Activated naive CD8-positive, alpha-beta T cell treated with anti-CD3 and anti-CD28 coated beads, Interleukin-2, amount 10 ng/mL, durations not matched to agents 7 days and 5 days (primary cell): ENCODE results near the gene PCGF1. TPM values are rescaled to one million over a fixed set of nuclear protein-coding genes. Genes with fewer than 3 reads are reported as not detected.
"Not testable (repeated sequence)": the region's sequence is repeated elsewhere in the genome, so short reads cannot be mapped to it uniquely, and the experiment has no call there.

Experiments
- ATAC-seq: fragments of 150-1000 bp; cut with Tn5 transposase; one replicate; pipeline ENCODE4 v1.10.0; 2021; ENCODE audit warnings: low read depth, moderate library complexity
- POLR2A ChIA-PET: fragments of 350-600 bp; sonication (Branson Sonifier 250); formaldehyde crosslinking; loops from one replicate; lab custom pipeline; 2021; ENCODE audit warnings: antibody characterized with exemption; lab: Charles Lee
- DNase-seq: peaks from one replicate; pipeline ENCODE4 v3.0.0; 2021
- H3K27ac Mint-ChIP-seq: one replicate; pipeline ENCODE4 v1.8.0; 2022; ENCODE audit warnings: mild to moderate bottlenecking, mixed read lengths
- H3K27me3 Mint-ChIP-seq: one replicate; pipeline ENCODE4 v1.8.0; 2022; ENCODE audit warnings: mild to moderate bottlenecking, moderate library complexity, mixed read lengths
- H3K36me3 Mint-ChIP-seq: one replicate; pipeline ENCODE4 v1.8.0; 2021; ENCODE audit warnings: mild to moderate bottlenecking, mixed read lengths
- H3K4me1 Mint-ChIP-seq: one replicate; pipeline ENCODE4 v1.8.0; 2021; ENCODE audit warnings: mixed read lengths
- H3K4me3 Mint-ChIP-seq: one replicate; pipeline ENCODE4 v1.8.0; 2022; ENCODE audit warnings: mild to moderate bottlenecking, moderate library complexity, mixed read lengths
- H3K9me3 Mint-ChIP-seq: one replicate; pipeline ENCODE4 v1.8.0; 2021; ENCODE audit warnings: mixed read lengths
- total RNA-seq, 2 experiments: library from RNA; stranded (reverse); gene quantifications; one replicate each; pipeline ENCODE4 v1.2.3, GENCODE V29; 2021

The PCGF1 gene
- total RNA-seq, 2 experiments from 2014 or later = 35.9 to 40.1 TPM

DNA sequence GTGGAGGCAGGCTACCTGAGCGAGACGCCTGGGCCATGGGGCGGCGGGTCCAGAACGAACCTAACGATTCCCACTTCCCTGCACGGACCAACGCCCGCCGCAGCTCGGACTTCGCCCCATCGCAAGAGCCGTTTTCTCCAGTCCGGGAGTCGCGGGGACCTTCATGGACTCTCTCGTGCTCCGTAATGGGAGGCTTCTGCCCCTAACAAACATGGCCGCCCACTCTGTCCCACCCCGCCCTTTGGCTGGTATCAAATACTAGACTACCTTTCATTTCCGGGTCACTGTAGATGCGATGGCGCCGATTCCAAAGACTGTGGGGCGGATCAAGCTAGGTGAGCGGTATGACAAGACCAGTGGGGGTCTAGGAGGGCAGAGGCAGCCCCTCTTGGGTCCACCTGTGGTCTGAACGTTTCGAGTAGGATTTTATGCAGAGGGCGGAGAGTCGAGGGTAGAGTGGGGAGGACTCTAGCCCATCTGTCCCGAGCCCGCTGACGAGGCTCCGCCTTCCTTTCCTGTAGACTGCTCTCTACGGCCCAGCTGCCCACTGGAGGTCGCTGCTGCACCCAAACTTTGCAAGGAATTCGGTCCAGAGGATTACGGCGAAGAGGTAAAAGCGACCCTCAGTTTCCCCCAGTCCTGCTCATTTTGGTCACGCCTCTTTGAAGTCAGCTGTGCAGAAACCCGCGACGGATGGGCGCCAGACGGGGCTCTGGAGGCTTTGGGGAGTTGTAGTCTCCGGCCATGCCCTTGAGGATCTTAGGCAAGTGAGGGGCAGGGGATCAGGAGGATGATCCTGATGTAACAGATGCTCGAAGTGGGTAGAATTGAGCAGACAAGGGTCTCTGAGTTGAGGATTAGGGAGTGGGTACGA lies 24.5 kb downstream of the PCGF1 start, which contains the start of the genes CCDC142 and TTC31:
CCDC142 (minus strand) TSS at position 198 of the 874 bp plus-strand sequence; CDS start at position 37, 161 bp downstream.
TTC31 (plus strand) TSS at position 281 of the 874 bp plus-strand sequence; CDS start at position 296, 15 bp downstream.
- Mint-ChIP-seq H3K27me3 (no peaks in the 10 kb centered on the region), H3K9me3 (no peaks in the 10 kb centered on the region), H3K4me3 (peak within 1 kb of the TSS; percentile 99), H3K27ac (peak within 1 kb of the TSS; percentile 99), H3K36me3 (peaks cover 12% of the 10 kb centered on the region), H3K4me1 (peaks cover 30% of the 10 kb centered on the region)
- peak; percentile 93 for ATAC-seq
- POLR2A ChIA-PET = interaction anchor here (0.9 to 4.2 kb wide), 16 partner anchors 9 to 104 kb away, joined by 3 to 61 read pairs (median 12); partner anchors contain the start of genes AUP1, C2orf81, HTRA2 and INO80B
- DNase-seq = peak; percentile 91

DNA sequence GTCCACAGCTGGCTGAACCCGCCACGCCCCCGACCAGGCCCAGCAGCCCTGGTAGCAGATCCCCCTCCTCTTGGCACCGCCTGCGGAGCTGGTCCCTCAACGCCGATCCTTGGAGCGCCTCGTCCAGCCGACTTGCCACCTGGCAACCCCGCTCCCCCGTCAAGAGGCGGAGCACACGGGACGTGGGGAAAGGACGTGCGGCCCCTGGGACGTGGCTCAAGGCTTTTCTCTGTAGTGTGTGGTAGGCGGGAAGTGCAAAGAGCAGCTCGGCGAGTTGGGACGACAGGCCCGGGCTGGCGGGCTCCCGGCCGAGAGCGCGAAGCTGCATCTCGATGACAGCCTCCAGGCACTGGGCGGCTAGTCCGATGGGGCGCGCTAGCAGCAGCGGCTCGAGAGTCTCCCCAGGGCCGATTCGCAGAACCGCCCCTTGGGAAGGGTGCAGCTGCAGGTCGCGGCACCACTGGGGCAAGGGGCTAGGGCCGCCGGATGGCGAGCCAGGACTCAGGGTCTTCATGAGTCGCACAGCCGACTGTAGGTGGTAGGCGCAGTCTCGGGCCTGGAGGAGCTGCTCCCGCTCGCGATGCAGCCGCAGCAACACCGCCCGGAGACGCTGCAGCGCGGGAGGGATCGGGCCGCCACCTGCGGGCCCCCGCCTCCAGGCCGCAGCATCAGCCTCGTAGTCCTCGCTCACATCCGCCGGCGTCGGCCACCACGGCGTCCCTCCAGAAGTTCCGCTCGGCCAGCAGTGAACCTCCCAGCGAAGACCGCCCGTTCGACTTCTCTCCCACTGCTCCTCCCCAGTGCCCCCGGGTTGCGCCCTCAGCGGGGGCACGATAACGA lies 25.3 kb downstream of the PCGF1 start:
- DNase-seq (peak; percentile 79), ATAC-seq (peak; percentile 46)
- Mint-ChIP-seq H3K27me3 (no peaks in the 10 kb centered on the region), H3K4me3 (peak overlapping the region; percentile 99), H3K9me3 (no peaks in the 10 kb centered on the region), H3K27ac (peak overlapping the region; percentile 99), H3K4me1 (peaks cover 34% of the 10 kb centered on the region), H3K36me3 (peaks cover 17% of the 10 kb centered on the region)
- POLR2A ChIA-PET = interaction anchor here (0.9 to 4.2 kb wide), 19 partner anchors 10 to 105 kb away, joined by 3 to 61 read pairs (median 10); partner anchors contain the start of genes AUP1, C2orf81, DOK1 and HTRA2

DNA sequence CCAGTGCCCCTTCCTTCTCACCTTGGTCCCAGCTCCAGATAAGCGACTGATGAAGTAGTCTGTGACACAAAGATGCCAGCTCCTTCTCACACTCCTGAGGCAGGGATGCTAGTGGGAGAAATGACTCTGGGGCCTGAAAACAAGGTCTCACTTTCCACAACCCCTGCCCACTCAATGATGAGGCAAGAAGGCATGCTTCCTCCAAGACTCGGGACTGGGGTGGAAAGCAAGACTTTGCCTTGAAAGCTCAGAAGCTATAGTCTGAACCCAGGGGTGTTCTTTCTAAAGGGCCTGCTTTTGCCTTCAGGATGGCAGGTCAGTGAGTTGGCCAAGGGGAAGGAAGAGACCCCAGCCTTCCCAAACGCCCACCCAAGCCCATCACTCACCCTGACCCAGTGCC lies 26.1 kb downstream of the PCGF1 start:
- H3K4me3 Mint-ChIP-seq = peak overlapping the region; percentile 99
- H3K36me3 Mint-ChIP-seq = peaks cover 17% of the 10 kb centered on the region
- H3K27ac Mint-ChIP-seq = no peak overlapping the region
- no peak for DNase-seq
- no peak for ATAC-seq
- H3K4me1 Mint-ChIP-seq = peaks cover 32% of the 10 kb centered on the region
- no peaks in the 10 kb centered on the region for H3K9me3 Mint-ChIP-seq
- no peaks in the 10 kb centered on the region for H3K27me3 Mint-ChIP-seq
- POLR2A ChIA-PET = interaction anchor here (1.2 to 4.2 kb wide), 15 partner anchors 9 to 105 kb away, joined by 3 to 61 read pairs (median 13); partner anchors contain the start of genes AUP1, C2orf81, DOK1 and HTRA2

DNA sequence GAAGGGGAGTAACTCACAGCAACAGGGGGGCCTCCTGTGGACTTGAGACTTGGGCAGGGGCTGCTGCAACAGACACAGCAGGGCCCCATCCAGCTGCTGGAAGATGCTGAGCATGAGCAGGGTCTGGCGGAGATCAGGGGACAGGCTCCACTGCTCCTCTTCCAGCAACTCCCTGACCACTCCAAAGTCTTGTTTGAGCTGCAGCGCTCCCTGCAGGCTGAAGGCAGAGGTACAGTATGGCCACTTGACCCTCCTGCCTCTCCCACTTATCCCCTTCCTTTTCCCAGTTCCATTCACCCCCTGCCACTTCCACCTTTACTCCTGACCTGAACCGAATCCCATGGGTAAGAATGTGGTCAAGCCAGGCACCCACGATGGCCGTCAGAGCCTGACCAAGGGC lies 32.6 kb downstream of the PCGF1 start:
- ATAC-seq (no peak), DNase-seq (no peak)
- Mint-ChIP-seq H3K4me1 (peaks cover 23% of the 10 kb centered on the region), H3K9me3 (no peaks in the 10 kb centered on the region), H3K36me3 (peaks cover 17% of the 10 kb centered on the region), H3K27ac (no peak overlapping the region), H3K27me3 (no peaks in the 10 kb centered on the region), H3K4me3 (no peak overlapping the region)
- POLR2A ChIA-PET = interaction anchor here (1.2 to 1.3 kb wide), 2 partner anchors 17 to 38 kb away, joined by 3 to 6 read pairs; partner anchors contain the start of gene WBP1

DNA sequence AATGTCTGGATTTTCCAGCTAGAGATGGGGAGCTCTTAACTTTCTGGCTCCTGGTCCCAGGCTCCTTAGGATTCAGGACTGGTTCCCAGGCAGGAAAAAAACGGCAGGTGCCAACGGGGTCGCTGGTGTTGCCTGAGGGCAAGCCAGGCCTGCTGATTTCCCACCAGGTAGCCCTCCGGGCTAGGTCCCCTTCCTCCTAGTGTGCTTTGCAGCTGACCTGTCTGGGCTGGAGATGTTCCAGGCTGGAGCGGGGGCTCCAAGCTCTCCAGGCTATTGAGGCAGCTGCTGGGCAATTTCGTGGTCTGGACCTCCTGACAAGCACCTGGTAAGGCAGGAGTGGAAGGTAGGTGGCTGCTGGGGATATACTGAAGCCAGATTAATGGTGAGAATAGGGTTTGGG lies 33.0 kb downstream of the PCGF1 start:
- Mint-ChIP-seq H3K4me1 (peaks cover 21% of the 10 kb centered on the region), H3K27me3 (no peaks in the 10 kb centered on the region), H3K9me3 (no peaks in the 10 kb centered on the region), H3K27ac (no peak overlapping the region), H3K4me3 (no peak overlapping the region), H3K36me3 (peaks cover 14% of the 10 kb centered on the region)
- no peak for DNase-seq
- no peak for ATAC-seq
- POLR2A ChIA-PET = interaction anchor here (1.2 to 1.3 kb wide), 2 partner anchors 16 to 38 kb away, joined by 3 to 6 read pairs; partner anchors contain the start of gene WBP1

DNA sequence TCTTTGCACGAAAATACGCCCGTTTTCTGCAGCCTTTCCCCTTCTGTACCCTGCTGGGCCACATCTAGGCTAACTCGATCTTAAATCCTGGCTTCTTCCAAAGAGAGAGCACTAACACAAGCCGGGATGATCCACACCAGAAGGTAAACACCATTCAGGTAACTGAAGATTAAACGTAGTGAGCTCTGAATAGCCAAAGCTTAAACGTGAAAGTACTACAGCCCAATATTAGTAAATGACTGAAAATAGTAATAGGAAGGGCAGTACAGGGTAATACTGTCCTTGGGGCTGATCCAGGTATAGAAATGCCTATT lies 34.6 kb downstream of the PCGF1 start:
- Mint-ChIP-seq H3K9me3 (no peaks in the 10 kb centered on the region), H3K4me3 (peak overlapping the region; percentile 93), H3K36me3 (peaks cover 14% of the 10 kb centered on the region), H3K4me1 (peaks cover 18% of the 10 kb centered on the region), H3K27ac (peak overlapping the region; percentile 91), H3K27me3 (no peaks in the 10 kb centered on the region)
- POLR2A ChIA-PET = interaction anchor here (0.6 to 3.3 kb wide), 12 partner anchors 9 to 274 kb away, joined by 3 to 61 read pairs (median 4); partner anchors contain the start of genes AUP1, C2orf81, CCDC142 and DOK1
- no peak for DNase-seq
- ATAC-seq = no peak

DNA sequence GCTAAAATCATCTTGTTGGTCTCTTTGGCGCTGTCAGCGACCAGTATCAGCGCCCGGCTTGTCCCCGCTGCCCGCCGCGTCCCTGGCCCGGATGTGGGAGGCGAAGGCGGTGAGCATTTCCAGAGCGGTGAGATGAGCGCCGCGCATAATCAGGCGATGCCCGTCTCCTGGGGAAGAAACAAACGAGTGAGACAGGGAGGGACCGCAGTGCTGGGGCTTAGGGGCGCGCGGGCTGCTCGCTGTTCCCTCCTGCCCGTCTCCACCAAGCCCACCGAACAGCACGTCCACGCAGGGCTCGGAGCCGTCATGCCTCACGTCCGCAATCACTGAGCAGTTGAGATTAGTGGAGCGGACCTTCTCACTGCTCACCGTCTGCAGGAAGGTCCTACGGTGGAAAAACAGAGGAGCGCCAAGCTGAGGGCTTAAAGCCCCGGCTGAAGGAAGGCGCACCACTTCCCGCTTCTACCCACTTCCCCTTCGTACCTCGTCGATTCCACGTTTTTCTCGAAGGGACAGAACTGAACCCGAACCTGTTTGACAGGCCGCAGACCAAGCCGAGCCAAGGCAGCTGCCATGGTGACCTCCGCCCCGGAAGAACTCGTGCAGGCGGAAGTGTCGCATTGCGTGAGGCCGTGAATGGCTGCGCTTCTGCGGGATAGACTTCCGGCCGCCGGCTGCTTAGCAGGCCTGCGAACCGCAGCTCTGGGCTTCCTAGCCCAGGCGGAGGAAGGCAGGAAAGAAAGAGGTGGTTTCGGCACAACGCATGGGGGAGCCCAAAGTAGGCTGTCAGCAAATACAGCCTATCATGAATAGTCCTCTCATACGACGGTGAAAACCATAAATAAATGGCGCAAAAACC lies 35.2 kb downstream of the PCGF1 start, which contains the start of gene MRPL53:
MRPL53 (minus strand) TSS at position 595 of the 859 bp plus-strand sequence; CDS start at position 575, 20 bp downstream.
- no peaks in the 10 kb centered on the region for H3K27me3 Mint-ChIP-seq
- POLR2A ChIA-PET = interaction anchor here (0.6 to 3.3 kb wide), 12 partner anchors 10 to 274 kb away, joined by 3 to 61 read pairs (median 4); partner anchors contain the start of genes AUP1, C2orf81, CCDC142 and DOK1
- peak; percentile 92 for ATAC-seq
- peak within 1 kb of the TSS; percentile 91 for H3K27ac Mint-ChIP-seq
- DNase-seq = peak; percentile 98
- H3K36me3 Mint-ChIP-seq = peaks cover 10% of the 10 kb centered on the region
- no peaks in the 10 kb centered on the region for H3K9me3 Mint-ChIP-seq
- H3K4me1 Mint-ChIP-seq = peaks cover 14% of the 10 kb centered on the region
- peak within 1 kb of the TSS; percentile 93 for H3K4me3 Mint-ChIP-seq

DNA sequence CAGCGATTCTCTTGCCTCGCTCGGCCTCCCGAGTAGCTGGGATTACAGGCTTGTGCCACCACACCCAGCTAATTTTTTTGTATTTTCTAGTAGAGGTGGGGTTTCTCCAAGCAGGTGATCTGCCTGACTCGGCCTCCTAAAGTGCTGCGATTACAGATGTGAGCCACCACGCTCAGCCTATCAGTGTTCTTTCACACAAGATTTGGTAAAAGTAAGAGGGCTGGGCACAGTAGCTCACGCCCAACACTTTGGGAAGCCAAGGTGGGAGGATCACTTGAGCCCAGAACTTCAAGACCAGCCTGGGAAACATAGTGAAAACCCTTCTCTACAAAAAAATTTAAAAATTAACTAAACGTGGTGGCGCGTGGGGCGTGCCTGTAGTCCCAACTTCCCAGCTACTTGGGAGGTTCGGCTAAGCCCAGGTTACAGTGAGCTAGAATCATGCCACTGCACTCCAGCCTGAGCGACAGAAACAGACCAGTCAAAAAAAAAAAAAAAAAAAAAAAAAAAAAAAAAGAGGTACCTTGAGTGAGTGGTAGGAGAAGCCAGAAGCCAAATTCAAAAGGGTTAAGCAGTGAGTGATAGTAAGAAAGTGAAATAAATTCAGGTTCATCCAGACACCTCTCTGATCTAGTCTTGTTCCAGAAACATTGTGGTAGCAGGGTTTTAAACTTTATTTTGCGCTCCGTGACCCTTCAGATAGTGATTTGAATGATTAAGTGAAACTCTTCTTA lies 36.0 kb downstream of the PCGF1 start:
- Mint-ChIP-seq H3K9me3 (no peaks in the 10 kb centered on the region), H3K4me1 (peaks cover 13% of the 10 kb centered on the region), H3K27me3 (no peaks in the 10 kb centered on the region), H3K36me3 (peaks cover 9% of the 10 kb centered on the region), H3K27ac (peak overlapping the region; percentile 91), H3K4me3 (peak overlapping the region; percentile 93)
- no peak for ATAC-seq
- no peak for DNase-seq
- POLR2A ChIA-PET = interaction anchor here (0.7 to 3.3 kb wide), 9 partner anchors 9 to 377 kb away, joined by 4 to 61 read pairs (median 5); partner anchors contain the start of genes AUP1, CCDC142, HTRA2 and INO80B

DNA sequence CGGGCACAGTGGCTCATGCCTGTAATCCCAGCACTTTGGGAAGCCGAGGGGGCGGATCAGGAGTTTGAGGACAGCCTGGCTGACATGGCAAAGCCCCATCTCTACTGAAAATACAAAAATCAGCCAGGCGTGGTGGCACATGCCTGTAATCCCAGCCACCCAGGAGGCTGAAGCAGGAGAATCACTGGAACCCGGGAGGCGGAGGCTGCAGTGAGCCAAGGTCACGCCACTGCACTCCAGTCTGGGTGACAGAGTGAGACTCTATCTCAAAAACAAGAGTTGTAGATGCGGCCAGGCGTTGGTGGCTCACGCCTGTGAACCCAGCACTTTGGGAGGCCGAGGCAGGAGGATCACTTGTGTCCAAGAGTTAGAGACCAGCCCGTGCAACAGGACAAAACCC lies 36.8 kb downstream of the PCGF1 start:
- POLR2A ChIA-PET = interaction anchor here (0.7 to 3.3 kb wide), 7 partner anchors 9 to 377 kb away, joined by 4 to 61 read pairs (median 8); partner anchors contain the start of genes AUP1, CCDC142, HTRA2 and INO80B
- Mint-ChIP-seq H3K27ac (peak overlapping the region; percentile 61), H3K4me3 (peak overlapping the region; percentile 44), H3K4me1 (peaks cover 16% of the 10 kb centered on the region)
- H3K36me3 Mint-ChIP-seq, H3K9me3 Mint-ChIP-seq, ATAC-seq, H3K27me3 Mint-ChIP-seq, DNase-seq: not testable (repeated sequence)

DNA sequence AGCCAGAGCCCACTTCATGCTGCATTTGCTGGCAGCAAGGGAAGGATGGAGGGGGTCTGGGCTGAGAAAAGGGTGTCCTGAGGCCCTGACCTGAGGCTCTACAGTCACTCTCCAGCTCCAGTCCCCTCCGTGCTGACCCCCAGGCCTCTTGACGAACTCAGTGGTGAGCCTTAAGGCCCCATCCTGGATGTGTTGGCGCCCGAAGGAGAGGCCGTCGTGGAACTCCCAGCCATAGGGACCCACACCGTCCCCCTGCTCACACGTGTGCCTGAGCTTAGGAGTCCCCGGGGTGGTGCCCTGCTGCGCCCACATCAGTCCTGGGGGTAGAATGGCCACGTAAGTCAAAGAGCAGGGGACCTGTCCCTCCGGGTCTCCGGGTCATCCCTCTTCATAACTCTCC lies 43.1 kb downstream of the PCGF1 start:
- H3K4me1 Mint-ChIP-seq = peaks cover 24% of the 10 kb centered on the region
- POLR2A ChIA-PET = interaction anchor here (0.6 to 1.6 kb wide), 8 partner anchors 10 to 178 kb away, joined by 3 to 11 read pairs (median 4); partner anchors contain the start of genes C2orf81, INO80B and WDR54
- peaks cover 7% of the 10 kb centered on the region for H3K36me3 Mint-ChIP-seq
- no peaks in the 10 kb centered on the region for H3K27me3 Mint-ChIP-seq
- H3K4me3 Mint-ChIP-seq = peak overlapping the region; percentile 99
- H3K27ac Mint-ChIP-seq = peak overlapping the region; percentile 83
- no peak for DNase-seq
- no peak for ATAC-seq
- no peaks in the 10 kb centered on the region for H3K9me3 Mint-ChIP-seq

DNA sequence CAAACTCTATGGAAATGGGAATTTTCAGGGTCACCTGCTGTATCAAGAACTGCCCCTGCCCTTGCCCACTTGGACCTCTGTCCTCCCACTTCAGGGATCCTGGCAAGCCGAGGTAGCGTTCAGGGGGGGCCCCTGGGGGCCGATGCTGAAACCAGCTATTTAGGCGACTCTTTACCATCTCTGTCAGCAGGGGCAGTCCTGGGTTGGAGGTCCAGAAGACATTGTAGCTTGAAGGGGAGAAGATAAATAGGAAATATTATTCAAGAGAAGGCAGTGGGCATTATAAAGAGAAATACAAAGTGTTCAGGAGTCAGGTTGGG lies 44.7 kb downstream of the PCGF1 start:
- Mint-ChIP-seq H3K9me3 (no peaks in the 10 kb centered on the region), H3K27ac (no peak overlapping the region), H3K27me3 (no peaks in the 10 kb centered on the region), H3K36me3 (peaks cover 7% of the 10 kb centered on the region), H3K4me1 (peaks cover 26% of the 10 kb centered on the region), H3K4me3 (no peak overlapping the region)
- no peak for DNase-seq
- POLR2A ChIA-PET = interaction anchor here (1.0 kb wide), 1 partner anchor 10 kb away, joined by 4 read pairs; the partner anchor contains the start of gene MRPL53
- ATAC-seq = no peak
